Panc1 (cell line): ENCODE results near the gene HECA. TPM values are rescaled to one million over a fixed set of nuclear protein-coding genes. Genes with fewer than 3 reads are reported as not detected.

Experiments used
- ATAC-seq: fragments of 200-7000 bp; cut with Tn5 transposase; 2 replicates; pipeline ENCODE4 v1.9.1; 2020; ENCODE audit warnings: mild to moderate bottlenecking, moderate library complexity
- BruUV-seq: library from RNA; stranded (reverse); fragments of 400-500 nt; replicated peaks from 2 replicates; lab custom pipeline; 2021; lab: Mats Ljungman, UMichigan
- CTCF ChIA-PET: fragments of 300-600 bp; sonication (Branson Sonifier 250); formaldehyde crosslinking; loops from one replicate; lab custom pipeline; 2022; ENCODE audit warnings: antibody characterized with exemption; lab: Charles Lee
- POLR2A ChIA-PET: fragments of 300-600 bp; sonication (Branson Sonifier 250); formaldehyde crosslinking; loops from one replicate; lab custom pipeline; 2022; ENCODE audit warnings: antibody characterized with exemption; lab: Charles Lee
- DNase-seq: peaks from one replicate; pipeline ENCODE4 v3.0.0-alpha.2; 2010; ENCODE audit warnings: low read depth, low spot score
- H3K27ac ChIP-seq: 2 replicates; pipeline ENCODE4 v1.5.1; 2011; ENCODE audit warnings: mild to moderate bottlenecking, low read length, inconsistent platforms
- H3K27me3 ChIP-seq: fragments of 200-500 bp; sonication (Bioruptor generic); 2 replicates; pipeline ENCODE4 v1.6.0; 2014; ENCODE audit warnings: low read length, inconsistent platforms; ENCODE audit not compliant: control insufficient read depth, insufficient read depth
- H3K36me3 ChIP-seq: fragments of 200-500 bp; sonication (Bioruptor generic); 2 replicates; pipeline ENCODE4 v1.5.1; 2014; ENCODE audit warnings: inconsistent platforms, mild to moderate bottlenecking, low read length, moderate library complexity; ENCODE audit not compliant: control insufficient read depth, insufficient read depth
- H3K4me1 ChIP-seq: 2 replicates; pipeline ENCODE4 v1.5.1; 2011; ENCODE audit warnings: inconsistent platforms, mild to moderate bottlenecking, low read length, moderate library complexity; ENCODE audit not compliant: control insufficient read depth, insufficient read depth
- H3K4me3 ChIP-seq, 2 experiments: 2 replicates each; pipeline ENCODE4 v1.5.1; 2011 to 2012; ENCODE audit warnings: low read depth in 2 of 2, low read length in 2 of 2, mild to moderate bottlenecking in 2 of 2, inconsistent platforms in 1 of 2, moderate library complexity in 1 of 2
- H3K9me3 ChIP-seq: fragments of 200-500 bp; sonication (Bioruptor generic); 2 replicates; pipeline ENCODE4 v1.5.1; 2014; ENCODE audit warnings: low read depth, mild to moderate bottlenecking, inconsistent platforms, low read length, moderate library complexity; ENCODE audit not compliant: control insufficient read depth, insufficient read depth
- POLR2AphosphoS5 ChIP-seq: IDR thresholded peaks from 2 replicates; pipeline ENCODE4 v1.6.1; 2012; ENCODE audit warnings: mild to moderate bottlenecking, low read depth, low read length, moderate library complexity
- SIN3A ChIP-seq: IDR thresholded peaks from 2 replicates; pipeline ENCODE4 v1.6.1; 2012; ENCODE audit warnings: low read depth, mild to moderate bottlenecking, low read length, moderate library complexity, borderline replicate concordance; ENCODE audit not compliant: insufficient read depth
- TCF7L2 ChIP-seq: IDR thresholded peaks from 2 replicates; pipeline ENCODE4 v1.6.1; 2011; ENCODE audit warnings: mild to moderate bottlenecking, low read depth, low read length, inconsistent platforms
- in situ Hi-C: cut with HindIII; loops from 2 replicates; pipeline ENCODE4 v1.10.0; 2016; ENCODE audit warnings: low sequenced_read_pairs, low pct_unique_long_range_greater_than_20kb
- intact Hi-C: fragments of 100-400 bp; cut with micrococcal nuclease; formaldehyde crosslinking; loops from one replicate; pipeline ENCODE4 v1.10.0; 2022; ENCODE audit not compliant: unreplicated experiment
- total RNA-seq: library from RNA; stranded (reverse); gene quantifications from one replicate; pipeline ENCODE4 v1.2.1, GENCODE V29; 2021; ENCODE audit not compliant: unreplicated experiment
- TF ChIP-seq, protein P1 (sequence below): fragments of 450-650 bp; IDR thresholded peaks from 2 replicates; pipeline ENCODE4 v1.5.1; 2017; ENCODE audit warnings: mild to moderate bottlenecking
- TF ChIP-seq, protein P2 (sequence below), 2 experiments: IDR thresholded peaks; 2 replicates each; pipeline ENCODE4 v1.6.1; 2011 to 2012; ENCODE audit warnings: low read depth in 2 of 2, control low read depth in 1 of 2, low read length in 1 of 2, mild to moderate bottlenecking in 1 of 2, moderate library complexity in 1 of 2; ENCODE audit not compliant: insufficient read depth in 1 of 2

Gene HECA
- total RNA-seq, 1 experiment from 2014 or later = 3.9 TPM

DNA sequence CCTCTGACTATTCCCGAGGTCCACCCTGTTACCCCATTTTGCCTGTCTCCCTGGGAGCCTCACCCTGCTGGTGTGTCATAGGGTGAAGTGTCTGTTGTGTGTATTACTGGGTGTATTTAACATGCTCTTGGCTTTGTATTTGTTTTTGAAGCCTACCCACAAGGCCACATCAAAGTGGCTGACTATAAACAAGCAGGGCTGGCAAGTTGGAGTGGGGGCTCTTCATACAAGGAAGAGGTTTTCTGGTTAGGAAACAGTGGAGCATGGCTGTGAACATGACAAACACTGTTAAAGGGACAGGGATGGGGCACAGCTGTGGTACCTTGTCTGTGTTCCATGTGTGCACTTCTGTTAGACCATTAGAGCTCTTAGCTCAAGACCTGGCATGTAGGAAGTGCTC lies 26.3 kb downstream of the HECA start:
- CTCF ChIA-PET = no interaction called here
- H3K27ac ChIP-seq = no peak overlapping the region
- no peak for DNase-seq
- no peak for ATAC-seq
- intact Hi-C loops = no loop called here
- no peaks in the 10 kb centered on the region for H3K36me3 ChIP-seq
- H3K9me3 ChIP-seq = no peaks in the 10 kb centered on the region
- no TSS peak for BruUV-seq
- H3K27me3 ChIP-seq = no peaks in the 10 kb centered on the region
- in situ Hi-C loops = no loop called here
- no peaks in the 10 kb centered on the region for H3K4me1 ChIP-seq
- POLR2A ChIA-PET = no interaction called here
- H3K4me3 ChIP-seq = no peak overlapping the region
- TF ChIP-seq, protein P1, sequence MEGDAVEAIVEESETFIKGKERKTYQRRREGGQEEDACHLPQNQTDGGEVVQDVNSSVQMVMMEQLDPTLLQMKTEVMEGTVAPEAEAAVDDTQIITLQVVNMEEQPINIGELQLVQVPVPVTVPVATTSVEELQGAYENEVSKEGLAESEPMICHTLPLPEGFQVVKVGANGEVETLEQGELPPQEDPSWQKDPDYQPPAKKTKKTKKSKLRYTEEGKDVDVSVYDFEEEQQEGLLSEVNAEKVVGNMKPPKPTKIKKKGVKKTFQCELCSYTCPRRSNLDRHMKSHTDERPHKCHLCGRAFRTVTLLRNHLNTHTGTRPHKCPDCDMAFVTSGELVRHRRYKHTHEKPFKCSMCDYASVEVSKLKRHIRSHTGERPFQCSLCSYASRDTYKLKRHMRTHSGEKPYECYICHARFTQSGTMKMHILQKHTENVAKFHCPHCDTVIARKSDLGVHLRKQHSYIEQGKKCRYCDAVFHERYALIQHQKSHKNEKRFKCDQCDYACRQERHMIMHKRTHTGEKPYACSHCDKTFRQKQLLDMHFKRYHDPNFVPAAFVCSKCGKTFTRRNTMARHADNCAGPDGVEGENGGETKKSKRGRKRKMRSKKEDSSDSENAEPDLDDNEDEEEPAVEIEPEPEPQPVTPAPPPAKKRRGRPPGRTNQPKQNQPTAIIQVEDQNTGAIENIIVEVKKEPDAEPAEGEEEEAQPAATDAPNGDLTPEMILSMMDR = no peak
- TF ChIP-seq SIN3A (no peak), TCF7L2 (no peak), POLR2AphosphoS5 (no peak)
- TF ChIP-seq, protein P2, sequence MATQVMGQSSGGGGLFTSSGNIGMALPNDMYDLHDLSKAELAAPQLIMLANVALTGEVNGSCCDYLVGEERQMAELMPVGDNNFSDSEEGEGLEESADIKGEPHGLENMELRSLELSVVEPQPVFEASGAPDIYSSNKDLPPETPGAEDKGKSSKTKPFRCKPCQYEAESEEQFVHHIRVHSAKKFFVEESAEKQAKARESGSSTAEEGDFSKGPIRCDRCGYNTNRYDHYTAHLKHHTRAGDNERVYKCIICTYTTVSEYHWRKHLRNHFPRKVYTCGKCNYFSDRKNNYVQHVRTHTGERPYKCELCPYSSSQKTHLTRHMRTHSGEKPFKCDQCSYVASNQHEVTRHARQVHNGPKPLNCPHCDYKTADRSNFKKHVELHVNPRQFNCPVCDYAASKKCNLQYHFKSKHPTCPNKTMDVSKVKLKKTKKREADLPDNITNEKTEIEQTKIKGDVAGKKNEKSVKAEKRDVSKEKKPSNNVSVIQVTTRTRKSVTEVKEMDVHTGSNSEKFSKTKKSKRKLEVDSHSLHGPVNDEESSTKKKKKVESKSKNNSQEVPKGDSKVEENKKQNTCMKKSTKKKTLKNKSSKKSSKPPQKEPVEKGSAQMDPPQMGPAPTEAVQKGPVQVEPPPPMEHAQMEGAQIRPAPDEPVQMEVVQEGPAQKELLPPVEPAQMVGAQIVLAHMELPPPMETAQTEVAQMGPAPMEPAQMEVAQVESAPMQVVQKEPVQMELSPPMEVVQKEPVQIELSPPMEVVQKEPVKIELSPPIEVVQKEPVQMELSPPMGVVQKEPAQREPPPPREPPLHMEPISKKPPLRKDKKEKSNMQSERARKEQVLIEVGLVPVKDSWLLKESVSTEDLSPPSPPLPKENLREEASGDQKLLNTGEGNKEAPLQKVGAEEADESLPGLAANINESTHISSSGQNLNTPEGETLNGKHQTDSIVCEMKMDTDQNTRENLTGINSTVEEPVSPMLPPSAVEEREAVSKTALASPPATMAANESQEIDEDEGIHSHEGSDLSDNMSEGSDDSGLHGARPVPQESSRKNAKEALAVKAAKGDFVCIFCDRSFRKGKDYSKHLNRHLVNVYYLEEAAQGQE (IDR thresholded peaks at IDR 0.05; ENCODE audit: insufficient read depth in 1 of 2, low read depth in 2 of 2, low read length in 1 of 2) = no peak

DNA sequence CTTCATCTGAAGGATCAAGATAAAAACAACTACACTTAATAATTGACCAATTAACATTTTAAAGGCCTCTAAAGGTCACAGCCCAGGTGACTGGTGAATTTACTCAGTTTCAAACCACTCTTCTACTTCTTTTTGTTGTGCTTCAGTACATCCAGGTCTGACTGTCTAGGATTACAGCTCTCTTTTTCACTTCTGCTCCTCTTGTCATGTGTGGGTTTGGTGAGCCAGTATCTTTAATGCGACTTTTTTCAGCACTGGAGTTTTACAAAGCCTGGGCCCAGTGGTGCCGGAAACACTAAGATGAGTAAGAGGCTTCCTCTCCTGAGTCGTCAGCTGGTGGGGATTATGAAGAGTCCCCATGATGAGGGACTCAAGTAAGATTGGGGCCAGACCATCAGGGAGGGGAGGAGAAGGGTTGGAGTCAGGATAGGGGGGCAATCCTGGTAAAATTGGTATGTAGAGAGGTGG lies 27.0 kb downstream of the HECA start:
- intact Hi-C loops = no loop called here
- no peaks in the 10 kb centered on the region for H3K4me1 ChIP-seq
- H3K27me3 ChIP-seq = no peaks in the 10 kb centered on the region
- CTCF ChIA-PET = no interaction called here
- in situ Hi-C loops = no loop called here
- no peaks in the 10 kb centered on the region for H3K36me3 ChIP-seq
- no peak overlapping the region for H3K27ac ChIP-seq
- POLR2A ChIA-PET = no interaction called here
- BruUV-seq = no TSS peak
- ATAC-seq (no peak), DNase-seq (no peak)
- H3K9me3 ChIP-seq = no peaks in the 10 kb centered on the region
- TF ChIP-seq, protein P2 (IDR thresholded peaks at IDR 0.05; ENCODE audit: insufficient read depth in 1 of 2, low read depth in 2 of 2, low read length in 1 of 2) = no peak
- TF ChIP-seq, protein P1 = no peak
- TF ChIP-seq TCF7L2 (no peak), POLR2AphosphoS5 (no peak), SIN3A (no peak)
- H3K4me3 ChIP-seq = no peak overlapping the region
